IMR-90 (cell line): ENCODE measurements around the gene ERP29. TPM values are rescaled to one million over a fixed set of nuclear protein-coding genes. Genes with fewer than 3 reads are reported as not detected.

Experiments used
- ATAC-seq: fragments of 200-7000 bp; cut with Tn5 transposase; 2 replicates; pipeline ENCODE4 v1.9.1; 2020; ENCODE audit warnings: low read depth, mild to moderate bottlenecking, moderate library complexity
- BruUV-seq: library from RNA; stranded (reverse); fragments of 400-500 nt; replicated peaks from 2 replicates; lab custom pipeline; 2021; lab: Mats Ljungman, UMichigan
- CTCF ChIA-PET: fragments of 300-600 bp; formaldehyde crosslinking; extraction: SDS; loops from one replicate; lab custom pipeline; 2021; ENCODE audit warnings: antibody characterized with exemption; lab: Yijun Ruan, JAX
- POLR2A ChIA-PET: fragments of 300-600 bp; sonication (Branson Sonifier 250); formaldehyde crosslinking; loops from one replicate; lab custom pipeline; 2022; ENCODE audit warnings: antibody characterized with exemption; ENCODE audit not compliant: unreplicated experiment; lab: Charles Lee
- DNase-seq: peaks from one replicate; pipeline ENCODE4 v3.0.0; 2013
- H2AFZ ChIP-seq: replicated peaks from 2 replicates; pipeline ENCODE3; 2013; ENCODE audit warnings: low read length, mild to moderate bottlenecking; ENCODE audit not compliant: poor library complexity
- H2AK5ac ChIP-seq: 2 replicates; pipeline ENCODE4 v1.6.1; 2013; ENCODE audit warnings: low read depth, low read length, inconsistent platforms
- H2AK9ac ChIP-seq: replicated peaks from 2 replicates; pipeline ENCODE3; 2013; ENCODE audit warnings: mild to moderate bottlenecking, low read depth, low read length, moderate library complexity; ENCODE audit not compliant: poor library complexity
- H2BK120ac ChIP-seq: 2 replicates; pipeline ENCODE4 v1.6.1; 2013; ENCODE audit warnings: low read depth, low read length, inconsistent platforms
- H2BK15ac ChIP-seq: 3 replicates; pipeline ENCODE4 v1.6.1; 2013; ENCODE audit warnings: low read depth, low read length, inconsistent platforms
- H2BK20ac ChIP-seq: 2 replicates; pipeline ENCODE4 v1.6.1; 2013; ENCODE audit warnings: low read depth, mild to moderate bottlenecking, inconsistent platforms, low read length, moderate library complexity
- H2BK5ac ChIP-seq: 2 replicates; pipeline ENCODE4 v1.6.1; 2013; ENCODE audit warnings: mild to moderate bottlenecking, low read depth, low read length, inconsistent platforms; ENCODE audit not compliant: poor library complexity, severe bottlenecking
- H3K14ac ChIP-seq: replicated peaks from 2 replicates; pipeline ENCODE4 v1.6.1; 2013; ENCODE audit warnings: low read depth, low read length, inconsistent platforms
- H3K18ac ChIP-seq: 2 replicates; pipeline ENCODE4 v1.6.1; 2013; ENCODE audit warnings: low read depth, low read length, control low read depth
- H3K23ac ChIP-seq: 2 replicates; pipeline ENCODE4 v1.6.1; 2013; ENCODE audit warnings: low read depth, low read length, inconsistent platforms
- H3K27ac ChIP-seq: 2 replicates; pipeline ENCODE4 v1.5.1; 2013; ENCODE audit warnings: mild to moderate bottlenecking, control low read depth, low read length; ENCODE audit not compliant: insufficient read depth
- H3K27me3 ChIP-seq: 2 replicates; pipeline ENCODE4 v1.6.1; 2013; ENCODE audit warnings: low read length; ENCODE audit not compliant: control insufficient read depth, insufficient read depth
- H3K36me3 ChIP-seq: 2 replicates; pipeline ENCODE4 v1.6.1; 2013; ENCODE audit warnings: low read length, mixed read lengths; ENCODE audit not compliant: control insufficient read depth, insufficient read depth
- H3K4ac ChIP-seq: 2 replicates; pipeline ENCODE4 v1.6.1; 2013; ENCODE audit warnings: low read depth, low read length, inconsistent platforms
- H3K4me1 ChIP-seq: 2 replicates; pipeline ENCODE4 v1.6.1; 2013; ENCODE audit warnings: low read length, mixed read lengths; ENCODE audit not compliant: control insufficient read depth, insufficient read depth
- H3K4me2 ChIP-seq: 2 replicates; pipeline ENCODE4 v1.6.1; 2013; ENCODE audit warnings: low read depth, mild to moderate bottlenecking, control low read depth, low read length, moderate library complexity
- H3K4me3 ChIP-seq: 2 replicates; pipeline ENCODE4 v1.5.1; 2013; ENCODE audit warnings: low read depth, mild to moderate bottlenecking, control low read depth, low read length, moderate library complexity; ENCODE audit not compliant: insufficient read depth
- H3K56ac ChIP-seq: 2 replicates; pipeline ENCODE4 v1.6.1; 2013; ENCODE audit warnings: low read length, inconsistent platforms; ENCODE audit not compliant: insufficient read depth; ENCODE audit errors: extremely low read depth
- H3K79me1 ChIP-seq, 2 experiments: 2 replicates each; pipeline ENCODE4 v1.6.1; 2013; ENCODE audit warnings: low read length in 2 of 2, inconsistent platforms in 1 of 2, low read depth in 1 of 2
- H3K9ac ChIP-seq: 2 replicates; pipeline ENCODE4 v1.6.1; 2013; ENCODE audit warnings: low read depth, low read length, control low read depth
- H3K9me1 ChIP-seq: 2 replicates; pipeline ENCODE4 v1.6.1; 2013; ENCODE audit warnings: low read length, inconsistent platforms; ENCODE audit not compliant: insufficient read depth
- H3K9me3 ChIP-seq: 2 replicates; pipeline ENCODE4 v1.6.1; 2013; ENCODE audit warnings: low read length; ENCODE audit not compliant: control insufficient read depth, insufficient read depth
- H4K20me1 ChIP-seq: 2 replicates; pipeline ENCODE4 v1.6.1; 2013; ENCODE audit warnings: low read length, inconsistent platforms; ENCODE audit not compliant: insufficient read depth
- H4K5ac ChIP-seq: 2 replicates; pipeline ENCODE4 v1.6.1; 2013; ENCODE audit warnings: mild to moderate bottlenecking, low read depth, low read length, control low read depth
- H4K8ac ChIP-seq, 2 experiments: 2 replicates each; pipeline ENCODE4 v1.6.1; 2013; ENCODE audit warnings: low read depth in 2 of 2, low read length in 2 of 2, control low read depth in 1 of 2, inconsistent platforms in 1 of 2
- H4K91ac ChIP-seq: 2 replicates; pipeline ENCODE4 v1.6.1; 2013; ENCODE audit warnings: low read depth, low read length, inconsistent platforms; ENCODE audit not compliant: insufficient read depth
- SMC3 ChIP-seq: fragments of 150-350 bp; IDR thresholded peaks from 2 replicates; pipeline ENCODE4 v1.6.1; 2016; ENCODE audit warnings: low read depth, mild to moderate bottlenecking, antibody characterized with exemption, low read length, moderate library complexity
- USF2 ChIP-seq: fragments of 150-350 bp; IDR thresholded peaks from 2 replicates; pipeline ENCODE4 v1.6.1; 2017; ENCODE audit warnings: mild to moderate bottlenecking, antibody characterized with exemption, low read length, low read depth
- dilution Hi-C: fragments of 300-500 bp; cut with HindIII; formaldehyde crosslinking; loops from one replicate; pipeline ENCODE4 v1.14.3; 2018; ENCODE audit warnings: low sequenced_read_pairs; ENCODE audit not compliant: unreplicated experiment
- in situ Hi-C: fragments of 300-500 bp; cut with MboI; formaldehyde crosslinking; loops from 3 replicates; pipeline ENCODE4 v1.14.3; 2019; ENCODE audit warnings: low sequenced_read_pairs, inconsistent platforms, mixed read lengths
- intact Hi-C: fragments of 100-400 bp; cut with micrococcal nuclease; formaldehyde crosslinking; loops from 2 replicates; pipeline ENCODE4 v1.10.0; 2022
- polyA plus RNA-seq, 3 experiments: library from polyadenylated mRNA; depleted of rRNA; stranded (reverse); fragments of >200 nt; gene quantifications; 2 replicates each; pipeline ENCODE4 v1.2.3, GENCODE V29; 2012; ENCODE audit warnings: low replicate concordance in 1 of 3
- total RNA-seq: library from RNA; depleted of rRNA; stranded (reverse); fragments of >200 nt; gene quantifications from 2 replicates; pipeline ENCODE4 v1.2.3, GENCODE V29; 2012

The ERP29 gene
- total and polyA plus RNA-seq, 2 of the 4 experiments (the other 2 are of a cell fraction): 30.3 to 98.8 TPM

DNA sequence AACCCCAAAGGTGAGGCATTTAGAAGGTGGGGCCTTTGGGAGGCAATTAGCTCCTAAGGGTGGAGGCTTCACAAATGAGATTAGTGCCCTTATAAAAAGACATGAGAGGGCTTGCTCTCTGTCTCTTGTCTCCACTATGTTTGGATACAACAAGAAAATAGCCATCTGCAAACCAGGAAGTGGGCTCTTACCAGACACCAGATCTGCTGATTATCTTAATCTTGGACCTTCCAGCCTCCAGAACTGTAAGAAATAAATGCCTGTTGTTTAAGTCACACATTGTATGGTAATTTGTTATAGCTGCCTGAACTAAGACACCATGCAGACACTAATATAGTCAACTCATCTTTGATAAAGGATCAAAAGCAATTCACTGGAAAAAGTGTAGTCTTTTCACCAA is 34.7 kb upstream of the ERP29 start:
- no peaks in the 10 kb centered on the region for H3K36me3 ChIP-seq
- intact Hi-C loops (no loop called here), dilution Hi-C loops (no loop called here), in situ Hi-C loops (no loop called here)
- no peak overlapping the region for H3K4ac ChIP-seq
- no peak overlapping the region for H2BK15ac ChIP-seq
- H4K20me1 ChIP-seq: no peaks in the 10 kb centered on the region
- no TSS peak for BruUV-seq
- no peak overlapping the region for H3K27ac ChIP-seq
- H3K56ac ChIP-seq: no peak overlapping the region
- H2BK20ac ChIP-seq: no peak overlapping the region
- H2AFZ ChIP-seq: no peak overlapping the region
- no peaks in the 10 kb centered on the region for H3K9me1 ChIP-seq
- H4K5ac ChIP-seq: no peak overlapping the region
- TF ChIP-seq SMC3 (no peak), USF2 (no peak)
- ChIA-PET POLR2A (no interaction called here), CTCF (no interaction called here)
- no peak overlapping the region for H3K4me3 ChIP-seq
- peaks cover 2% of the 10 kb centered on the region; the same call in 1 of the 2 replicates for H3K4me1 ChIP-seq
- DNase-seq (no peak), ATAC-seq (no peak)
- H4K8ac ChIP-seq: no peak overlapping the region
- no peak overlapping the region for H3K4me2 ChIP-seq
- H2BK5ac ChIP-seq: no peak overlapping the region
- no peak overlapping the region for H3K9ac ChIP-seq
- no peak overlapping the region for H4K91ac ChIP-seq
- no peak overlapping the region for H2AK9ac ChIP-seq
- no peak overlapping the region for H3K14ac ChIP-seq
- no peak overlapping the region for H2AK5ac ChIP-seq
- no peaks in the 10 kb centered on the region for H3K9me3 ChIP-seq
- H3K27me3 ChIP-seq: no peaks in the 10 kb centered on the region
- H3K79me1 ChIP-seq: no peaks in the 10 kb centered on the region
- H2BK120ac ChIP-seq: no peak overlapping the region
- no peak overlapping the region for H3K18ac ChIP-seq
- no peak overlapping the region for H3K23ac ChIP-seq
